IMR-90 (cell line): ENCODE data around the gene TULP3. TPM values are rescaled to one million over a fixed set of nuclear protein-coding genes. Genes with fewer than 3 reads are reported as not detected.

Experiments used
- ATAC-seq: fragments of 200-7000 bp; cut with Tn5 transposase; 2 replicates; pipeline ENCODE4 v1.9.1; 2020; ENCODE audit warnings: low read depth, mild to moderate bottlenecking, moderate library complexity
- Bru-seq: library from RNA; stranded (reverse); fragments of 400-500 nt; gene quantifications from one replicate; lab custom pipeline; 2021; lab: Mats Ljungman, UMichigan
- BruChase-seq, 2 experiments: library from RNA; stranded (reverse); fragments of 400-500 nt; gene quantifications; one replicate each; lab custom pipeline; 2021; lab: Mats Ljungman, UMichigan
- BruUV-seq: library from RNA; stranded (reverse); fragments of 400-500 nt; replicated peaks from 2 replicates; lab custom pipeline; 2021; lab: Mats Ljungman, UMichigan
- CTCF ChIA-PET: fragments of 300-600 bp; formaldehyde crosslinking; extraction: SDS; loops from one replicate; lab custom pipeline; 2021; ENCODE audit warnings: antibody characterized with exemption; lab: Yijun Ruan, JAX
- POLR2A ChIA-PET: fragments of 300-600 bp; sonication (Branson Sonifier 250); formaldehyde crosslinking; loops from one replicate; lab custom pipeline; 2022; ENCODE audit warnings: antibody characterized with exemption; ENCODE audit not compliant: unreplicated experiment; lab: Charles Lee
- DNase-seq: peaks from one replicate; pipeline ENCODE4 v3.0.0; 2013
- H2AFZ ChIP-seq: replicated peaks from 2 replicates; pipeline ENCODE3; 2013; ENCODE audit warnings: low read length, mild to moderate bottlenecking; ENCODE audit not compliant: poor library complexity
- H2AK5ac ChIP-seq: 2 replicates; pipeline ENCODE4 v1.6.1; 2013; ENCODE audit warnings: low read depth, low read length, inconsistent platforms
- H2AK9ac ChIP-seq: replicated peaks from 2 replicates; pipeline ENCODE3; 2013; ENCODE audit warnings: mild to moderate bottlenecking, low read depth, low read length, moderate library complexity; ENCODE audit not compliant: poor library complexity
- H2BK120ac ChIP-seq: 2 replicates; pipeline ENCODE4 v1.6.1; 2013; ENCODE audit warnings: low read depth, low read length, inconsistent platforms
- H2BK15ac ChIP-seq: 3 replicates; pipeline ENCODE4 v1.6.1; 2013; ENCODE audit warnings: low read depth, low read length, inconsistent platforms
- H2BK20ac ChIP-seq: 2 replicates; pipeline ENCODE4 v1.6.1; 2013; ENCODE audit warnings: low read depth, mild to moderate bottlenecking, inconsistent platforms, low read length, moderate library complexity
- H2BK5ac ChIP-seq: 2 replicates; pipeline ENCODE4 v1.6.1; 2013; ENCODE audit warnings: mild to moderate bottlenecking, low read depth, low read length, inconsistent platforms; ENCODE audit not compliant: poor library complexity, severe bottlenecking
- H3K14ac ChIP-seq: replicated peaks from 2 replicates; pipeline ENCODE4 v1.6.1; 2013; ENCODE audit warnings: low read depth, low read length, inconsistent platforms
- H3K18ac ChIP-seq: 2 replicates; pipeline ENCODE4 v1.6.1; 2013; ENCODE audit warnings: low read depth, low read length, control low read depth
- H3K23ac ChIP-seq: 2 replicates; pipeline ENCODE4 v1.6.1; 2013; ENCODE audit warnings: low read depth, low read length, inconsistent platforms
- H3K27ac ChIP-seq: 2 replicates; pipeline ENCODE4 v1.5.1; 2013; ENCODE audit warnings: mild to moderate bottlenecking, control low read depth, low read length; ENCODE audit not compliant: insufficient read depth
- H3K27me3 ChIP-seq: 2 replicates; pipeline ENCODE4 v1.6.1; 2013; ENCODE audit warnings: low read length; ENCODE audit not compliant: control insufficient read depth, insufficient read depth
- H3K36me3 ChIP-seq: 2 replicates; pipeline ENCODE4 v1.6.1; 2013; ENCODE audit warnings: low read length, mixed read lengths; ENCODE audit not compliant: control insufficient read depth, insufficient read depth
- H3K4ac ChIP-seq: 2 replicates; pipeline ENCODE4 v1.6.1; 2013; ENCODE audit warnings: low read depth, low read length, inconsistent platforms
- H3K4me1 ChIP-seq: 2 replicates; pipeline ENCODE4 v1.6.1; 2013; ENCODE audit warnings: low read length, mixed read lengths; ENCODE audit not compliant: control insufficient read depth, insufficient read depth
- H3K4me2 ChIP-seq: 2 replicates; pipeline ENCODE4 v1.6.1; 2013; ENCODE audit warnings: low read depth, mild to moderate bottlenecking, control low read depth, low read length, moderate library complexity
- H3K4me3 ChIP-seq: 2 replicates; pipeline ENCODE4 v1.5.1; 2013; ENCODE audit warnings: low read depth, mild to moderate bottlenecking, control low read depth, low read length, moderate library complexity; ENCODE audit not compliant: insufficient read depth
- H3K56ac ChIP-seq: 2 replicates; pipeline ENCODE4 v1.6.1; 2013; ENCODE audit warnings: low read length, inconsistent platforms; ENCODE audit not compliant: insufficient read depth; ENCODE audit errors: extremely low read depth
- H3K79me1 ChIP-seq, 2 experiments: 2 replicates each; pipeline ENCODE4 v1.6.1; 2013; ENCODE audit warnings: low read length in 2 of 2, inconsistent platforms in 1 of 2, low read depth in 1 of 2
- H3K9ac ChIP-seq: 2 replicates; pipeline ENCODE4 v1.6.1; 2013; ENCODE audit warnings: low read depth, low read length, control low read depth
- H3K9me1 ChIP-seq: 2 replicates; pipeline ENCODE4 v1.6.1; 2013; ENCODE audit warnings: low read length, inconsistent platforms; ENCODE audit not compliant: insufficient read depth
- H3K9me3 ChIP-seq: 2 replicates; pipeline ENCODE4 v1.6.1; 2013; ENCODE audit warnings: low read length; ENCODE audit not compliant: control insufficient read depth, insufficient read depth
- H4K20me1 ChIP-seq: 2 replicates; pipeline ENCODE4 v1.6.1; 2013; ENCODE audit warnings: low read length, inconsistent platforms; ENCODE audit not compliant: insufficient read depth
- H4K5ac ChIP-seq: 2 replicates; pipeline ENCODE4 v1.6.1; 2013; ENCODE audit warnings: mild to moderate bottlenecking, low read depth, low read length, control low read depth
- H4K8ac ChIP-seq, 2 experiments: 2 replicates each; pipeline ENCODE4 v1.6.1; 2013; ENCODE audit warnings: low read depth in 2 of 2, low read length in 2 of 2, control low read depth in 1 of 2, inconsistent platforms in 1 of 2
- H4K91ac ChIP-seq: 2 replicates; pipeline ENCODE4 v1.6.1; 2013; ENCODE audit warnings: low read depth, low read length, inconsistent platforms; ENCODE audit not compliant: insufficient read depth
- BHLHE40 ChIP-seq: fragments of 150-350 bp; IDR thresholded peaks from 2 replicates; pipeline ENCODE4 v1.6.1; 2016; ENCODE audit warnings: mild to moderate bottlenecking, low read depth, low read length
- CEBPB ChIP-seq: IDR thresholded peaks from 2 replicates; pipeline ENCODE4 v1.6.1; 2012; ENCODE audit warnings: low read depth, low read length, improper control_type of control experiment
- CHD1 ChIP-seq: IDR thresholded peaks from 2 replicates; pipeline ENCODE4 v1.6.1; 2012; ENCODE audit warnings: low read depth, low read length, improper control_type of control experiment
- CTCF ChIP-seq: conservative IDR thresholded peaks from 2 replicates; pipeline ENCODE4 v1.5.1; 2012; ENCODE audit warnings: mild to moderate bottlenecking, low read depth, low read length, improper control_type of control experiment
- ELK1 ChIP-seq: fragments of 150-350 bp; IDR thresholded peaks from 2 replicates; pipeline ENCODE4 v1.6.1; 2016; ENCODE audit warnings: low read depth, mild to moderate bottlenecking, low read length, moderate library complexity, borderline replicate concordance
- MAFK ChIP-seq: IDR thresholded peaks from 2 replicates; pipeline ENCODE4 v1.6.1; 2012; ENCODE audit warnings: low read depth, low read length, improper control_type of control experiment
- MAZ ChIP-seq: IDR thresholded peaks from 2 replicates; pipeline ENCODE4 v1.6.1; 2012; ENCODE audit warnings: low read depth, mild to moderate bottlenecking, low read length, improper control_type of control experiment, moderate library complexity, borderline replicate concordance
- MXI1 ChIP-seq: IDR thresholded peaks from 2 replicates; pipeline ENCODE4 v1.6.1; 2012; ENCODE audit warnings: low read depth, mild to moderate bottlenecking, low read length, moderate library complexity, borderline replicate concordance
- NFE2L2 ChIP-seq: fragments of 150-350 bp; IDR thresholded peaks from 2 replicates; pipeline ENCODE4 v1.6.1; 2016; ENCODE audit warnings: low read depth, mild to moderate bottlenecking, low read length
- RCOR1 ChIP-seq: IDR thresholded peaks from 2 replicates; pipeline ENCODE4 v1.6.1; 2012; ENCODE audit warnings: mild to moderate bottlenecking, low read length, improper control_type of control experiment; ENCODE audit not compliant: insufficient replicate concordance
- SMC3 ChIP-seq: fragments of 150-350 bp; IDR thresholded peaks from 2 replicates; pipeline ENCODE4 v1.6.1; 2016; ENCODE audit warnings: low read depth, mild to moderate bottlenecking, antibody characterized with exemption, low read length, moderate library complexity
- WGBS, 2 experiments: methylation state at CpG; one replicate each; pipeline versions ENCODE4 v1.1.5 to v1.1.7; 2013; ENCODE audit warnings: missing lambda C conversion rate in 2 of 2; ENCODE audit not compliant: insufficient read length in 1 of 2; ENCODE audit errors: extremely low coverage in 2 of 2; 5-methylcytosine and 5-hydroxymethylcytosine counted together
- dilution Hi-C: fragments of 300-500 bp; cut with HindIII; formaldehyde crosslinking; loops from one replicate; pipeline ENCODE4 v1.14.3; 2018; ENCODE audit warnings: low sequenced_read_pairs; ENCODE audit not compliant: unreplicated experiment
- in situ Hi-C: fragments of 300-500 bp; cut with MboI; formaldehyde crosslinking; loops from 3 replicates; pipeline ENCODE4 v1.14.3; 2019; ENCODE audit warnings: low sequenced_read_pairs, inconsistent platforms, mixed read lengths
- intact Hi-C: fragments of 100-400 bp; cut with micrococcal nuclease; formaldehyde crosslinking; loops from 2 replicates; pipeline ENCODE4 v1.10.0; 2022
- long read RNA-seq: library from polyadenylated mRNA; unstranded; transcript quantifications from one replicate; pipeline ENCODE4 v2.0.0, GENCODE V29; 2021; ENCODE audit not compliant: unreplicated experiment
- polyA plus RNA-seq, 3 experiments: library from polyadenylated mRNA; depleted of rRNA; stranded (reverse); fragments of >200 nt; gene quantifications; 2 replicates each; pipeline ENCODE4 v1.2.3, GENCODE V29; 2012; ENCODE audit warnings: low replicate concordance in 1 of 3
- total RNA-seq: library from RNA; depleted of rRNA; stranded (reverse); fragments of >200 nt; gene quantifications from 2 replicates; pipeline ENCODE4 v1.2.3, GENCODE V29; 2012; rRNA removed

Gene TULP3
- total RNA-seq, result 31.1 and 35.5 TPM in 2 replicates
- 35.0 and 35.2 TPM in 2 replicates for polyA plus RNA-seq (2012; rRNA removed)
- 25.2 and 25.3 TPM in 2 replicates for polyA plus RNA-seq (2012; cell fraction: cytosol; rRNA removed)
- 44.8 and 64.6 TPM in 2 replicates for polyA plus RNA-seq (2012; cell fraction: nucleus; rRNA removed; ENCODE audit: low replicate concordance)
- percentile 79 among the genes with signal in this experiment for Bru-seq, nascent RNA
- percentile 94 among the genes with signal in this experiment for BruChase-seq, experiment 1, labeled RNA remaining after a 6-hour chase
- percentile 89 among the genes with signal in this experiment for BruChase-seq, experiment 2, labeled RNA remaining after a 2-hour chase
- long read RNA-seq, partial matches to known transcripts, result 2 of 15 reads
- long read RNA-seq, other reads (novel, unspliced or antisense), result 9 of 15 reads

GRCh38 chr12:2890388-2891239 is at the start of gene TULP3:
Gene TULP3 (plus strand): TSS chr12:2890891. CDS start chr12:2890948, 57 bp downstream.
- CTCF ChIA-PET, result interaction anchor here (1.0 kb wide), 1 partner anchor 37 kb away, joined by 5 read pairs; no protein-coding TSS in a partner anchor
- TF ChIP-seq SMC3, result no peak
- no peak for TF ChIP-seq BHLHE40
- TF ChIP-seq MAZ, result peak; percentile 78; the same call in 1 of the 2 replicates
- no peak for TF ChIP-seq ELK1
- no peak for TF ChIP-seq RCOR1
- peak; percentile 75; the same call in 1 of the 2 replicates for TF ChIP-seq MXI1
- no peak for TF ChIP-seq CEBPB
- no peak for TF ChIP-seq CHD1
- no peak for TF ChIP-seq NFE2L2
- TF ChIP-seq CTCF, result peak; percentile 18; the same call in 1 of the 2 replicates
- TF ChIP-seq MAFK, result no peak

More at GRCh38 chr12:2890388-2891239, at the start of gene TULP3:
- H4K5ac ChIP-seq, result peak within 1 kb of the TSS; percentile 72
- in situ Hi-C loops (no loop called here), intact Hi-C loops (no loop called here), dilution Hi-C loops (no loop called here)
- H3K4me3 ChIP-seq, result peak within 1 kb of the TSS; percentile 78
- H3K9me3 ChIP-seq, result no peaks in the 10 kb centered on the region
- peak within 1 kb of the TSS; percentile 79 for H3K4me2 ChIP-seq
- peaks cover 10% of the 10 kb centered on the region; the same call in 1 of the 2 replicates for H4K20me1 ChIP-seq
- peak within 1 kb of the TSS; percentile 52; the same call in 1 of the 2 replicates for H2BK120ac ChIP-seq
- WGBS, 2 experiments, result 0% methylated on average over 48 of the region's 83 CpGs; no CpG with 5 or more reads in 1 of the 2 experiments
- H3K4me1 ChIP-seq, result peaks cover 7% of the 10 kb centered on the region
- peak within 1 kb of the TSS; percentile 87 for H2AK5ac ChIP-seq
- H2BK15ac ChIP-seq, result peak within 1 kb of the TSS; percentile 39; the same call in 1 of the 3 replicates
- H3K9ac ChIP-seq, result peak within 1 kb of the TSS; percentile 82
- peak within 1 kb of the TSS; percentile 10; the same call in 1 of the 2 replicates for H3K18ac ChIP-seq
- H3K9me1 ChIP-seq, result peaks cover 10% of the 10 kb centered on the region
- H3K14ac ChIP-seq, result peak within 1 kb of the TSS; percentile 79
- H3K27ac ChIP-seq, result peak within 1 kb of the TSS; percentile 87
- ATAC-seq (peak; percentile 93), DNase-seq (peak; percentile 96)
- H2AFZ ChIP-seq, result peak within 1 kb of the TSS; percentile 97
- H3K4ac ChIP-seq, result peak within 1 kb of the TSS; percentile 95
- peak within 1 kb of the TSS; percentile 79 to 97 for H4K8ac ChIP-seq
- H3K27me3 ChIP-seq, result no peaks in the 10 kb centered on the region
- peak within 1 kb of the TSS; percentile 77 for H2BK5ac ChIP-seq
- peak within 1 kb of the TSS; percentile 83 for H3K23ac ChIP-seq
- H3K36me3 ChIP-seq, result peaks cover 5% of the 10 kb centered on the region
- H3K79me1 ChIP-seq, result peaks cover 3 to 39% of the 10 kb centered on the region in 2 experiments; a peak in 2 of 4 replicates
- H2BK20ac ChIP-seq, result no peak within 1 kb of the TSS
- peak within 1 kb of the TSS; percentile 79 for H4K91ac ChIP-seq
- peak within 1 kb of the TSS; percentile 92 for H2AK9ac ChIP-seq
- POLR2A ChIA-PET, result interaction anchor here (0.6 to 1.4 kb wide), 5 partner anchors 12 to 998 kb away, joined by 3 read pairs; partner anchors contain the start of genes FOXM1 and RHNO1
- H3K56ac ChIP-seq, result peak within 1 kb of the TSS; percentile 85; the same call in 1 of the 2 replicates
- BruUV-seq, result no TSS peak
